ENCODE data around the gene ZNF420. TPM values are rescaled to one million over a fixed set of nuclear protein-coding genes. Genes with fewer than 3 reads are reported as not detected.

Gene ZNF420
- total and polyA plus RNA-seq, 2 experiments from 2014 or later = 6.0 to 12.9 TPM

- peaks cover 55% of the 10 kb centered on the region for H3K79me2 ChIP-seq
- peak overlapping the region; percentile 65 for H3K4me3 ChIP-seq
- H3K9me2 ChIP-seq (replicated peaks; ENCODE audit: insufficient read depth) = no peaks in the 10 kb centered on the region
- no peaks in the 10 kb centered on the region for H3K27me3 ChIP-seq
- peaks cover 6% of the 10 kb centered on the region for H3K4me1 ChIP-seq (ENCODE audit: insufficient read depth)
- TF ChIP-seq EZH2phosphoT487 (IDR thresholded peaks at IDR 0.05; ENCODE audit: low read depth, severe bottlenecking, unreplicated experiment) (no peak), CTCF (IDR thresholded peaks at IDR 0.05; ENCODE audit: poor library complexity) (no peak), EZH2 (IDR thresholded peaks at IDR 0.05; ENCODE audit: borderline replicate concordance) (no peak)
- DNase-seq (ENCODE audit: low spot score) = no peak
- H3K27ac ChIP-seq = no peak overlapping the region
- WGBS (ENCODE audit: low lambda C conversion rate, missing lambda C conversion rate) = 85% methylated on average over 4 of the region's 4 CpGs
- peaks cover 20% of the 10 kb centered on the region for H3K9me3 ChIP-seq (ENCODE audit: low read depth)
- peak overlapping the region; percentile 73 for H2AFZ ChIP-seq
- H4K20me1 ChIP-seq (ENCODE audit: insufficient read depth, poor library complexity, severe bottlenecking) = no peaks in the 10 kb centered on the region
- H3K36me3 ChIP-seq (replicated peaks; ENCODE audit: insufficient read depth, low read depth) = no peaks in the 10 kb centered on the region
- peak overlapping the region; percentile 95 for H3K4me2 ChIP-seq
Measured at GRCh38 chr19:37079238-37079637, 1.0 kb downstream of the ZNF420 start.

GRCh38 chr19:37082307-37082706 lies 4.1 kb downstream of the ZNF420 start:
- H3K79me2 ChIP-seq = peaks cover 76% of the 10 kb centered on the region
- H3K4me2 ChIP-seq = no peak overlapping the region
- no peaks in the 10 kb centered on the region for H4K20me1 ChIP-seq (ENCODE audit: insufficient read depth, poor library complexity, severe bottlenecking)
- no peaks in the 10 kb centered on the region for H3K9me2 ChIP-seq (replicated peaks; ENCODE audit: insufficient read depth)
- no peak overlapping the region for H3K4me3 ChIP-seq
- peaks cover 33% of the 10 kb centered on the region for H3K9me3 ChIP-seq (ENCODE audit: low read depth)
- peaks cover 6% of the 10 kb centered on the region for H3K4me1 ChIP-seq (ENCODE audit: insufficient read depth)
- no peak overlapping the region for H3K27ac ChIP-seq
- DNase-seq (ENCODE audit: low spot score) = no peak
- TF ChIP-seq EZH2phosphoT487 (IDR thresholded peaks at IDR 0.05; ENCODE audit: low read depth, severe bottlenecking, unreplicated experiment) = no peak
- no peak for TF ChIP-seq CTCF (IDR thresholded peaks at IDR 0.05; ENCODE audit: poor library complexity)
- TF ChIP-seq EZH2 (IDR thresholded peaks at IDR 0.05; ENCODE audit: borderline replicate concordance) = no peak
- 94% methylated on average over 2 of the region's 2 CpGs for WGBS (ENCODE audit: low lambda C conversion rate, missing lambda C conversion rate)
- no peak overlapping the region for H2AFZ ChIP-seq
- H3K36me3 ChIP-seq (replicated peaks; ENCODE audit: insufficient read depth, low read depth) = no peaks in the 10 kb centered on the region
- H3K27me3 ChIP-seq = no peaks in the 10 kb centered on the region

GRCh38 chr19:37087110-37087509 lies 8.9 kb downstream of the ZNF420 start:
- Histone ChIP-seq H3K4me1 (ENCODE audit: insufficient read depth) (no peaks in the 10 kb centered on the region), H3K79me2 (peaks cover 51% of the 10 kb centered on the region), H3K27ac (no peak overlapping the region), H3K4me2 (no peak overlapping the region), H3K4me3 (no peak overlapping the region), H4K20me1 (ENCODE audit: insufficient read depth, poor library complexity, severe bottlenecking) (no peaks in the 10 kb centered on the region), H3K36me3 (replicated peaks; ENCODE audit: insufficient read depth, low read depth) (peaks cover 17% of the 10 kb centered on the region), H3K27me3 (no peaks in the 10 kb centered on the region), H3K9me3 (ENCODE audit: low read depth) (peaks cover 63% of the 10 kb centered on the region), H2AFZ (no peak overlapping the region), H3K9me2 (replicated peaks; ENCODE audit: insufficient read depth) (no peaks in the 10 kb centered on the region)
- 93% methylated on average over 1 of the region's 1 CpG for WGBS (ENCODE audit: low lambda C conversion rate, missing lambda C conversion rate)
- no peak for TF ChIP-seq EZH2phosphoT487 (IDR thresholded peaks at IDR 0.05; ENCODE audit: low read depth, severe bottlenecking, unreplicated experiment)
- TF ChIP-seq CTCF (IDR thresholded peaks at IDR 0.05; ENCODE audit: poor library complexity) = no peak
- no peak for TF ChIP-seq EZH2 (IDR thresholded peaks at IDR 0.05; ENCODE audit: borderline replicate concordance)
- no peak for DNase-seq (ENCODE audit: low spot score)

- Histone ChIP-seq H3K79me2 (no peaks in the 10 kb centered on the region), H3K36me3 (replicated peaks; ENCODE audit: insufficient read depth, low read depth) (peaks cover 17% of the 10 kb centered on the region), H3K27me3 (no peaks in the 10 kb centered on the region), H3K27ac (no peak overlapping the region), H3K4me1 (ENCODE audit: insufficient read depth) (no peaks in the 10 kb centered on the region), H2AFZ (no peak overlapping the region), H3K9me3 (ENCODE audit: low read depth) (peaks cover 75% of the 10 kb centered on the region), H4K20me1 (ENCODE audit: insufficient read depth, poor library complexity, severe bottlenecking) (no peaks in the 10 kb centered on the region), H3K9me2 (replicated peaks; ENCODE audit: insufficient read depth) (no peaks in the 10 kb centered on the region), H3K4me3 (no peak overlapping the region), H3K4me2 (no peak overlapping the region)
- TF ChIP-seq EZH2phosphoT487 (IDR thresholded peaks at IDR 0.05; ENCODE audit: low read depth, severe bottlenecking, unreplicated experiment) (no peak), EZH2 (IDR thresholded peaks at IDR 0.05; ENCODE audit: borderline replicate concordance) (no peak), CTCF (IDR thresholded peaks at IDR 0.05; ENCODE audit: poor library complexity) (no peak)
- no peak for DNase-seq (ENCODE audit: low spot score)
- 94% methylated on average over 1 of the region's 1 CpG for WGBS (ENCODE audit: low lambda C conversion rate, missing lambda C conversion rate)
Measured at GRCh38 chr19:37095859-37096258, 17.6 kb downstream of the ZNF420 start.
